GM12874 (cell line): ENCODE data around the gene GPX7.

Source experiments
- TF ChIP-seq, protein P1 (sequence below): IDR thresholded peaks from 2 replicates; pipeline ENCODE4 v1.5.1; 2011; ENCODE audit warnings: low read depth, mild to moderate bottlenecking, control low read depth, low read length, moderate library complexity; ENCODE audit not compliant: insufficient read depth

The GPX7 gene

GRCh38 chr1:52637946-52638345 is 35.8 kb downstream of the GPX7 start:
- TF ChIP-seq, protein P1, sequence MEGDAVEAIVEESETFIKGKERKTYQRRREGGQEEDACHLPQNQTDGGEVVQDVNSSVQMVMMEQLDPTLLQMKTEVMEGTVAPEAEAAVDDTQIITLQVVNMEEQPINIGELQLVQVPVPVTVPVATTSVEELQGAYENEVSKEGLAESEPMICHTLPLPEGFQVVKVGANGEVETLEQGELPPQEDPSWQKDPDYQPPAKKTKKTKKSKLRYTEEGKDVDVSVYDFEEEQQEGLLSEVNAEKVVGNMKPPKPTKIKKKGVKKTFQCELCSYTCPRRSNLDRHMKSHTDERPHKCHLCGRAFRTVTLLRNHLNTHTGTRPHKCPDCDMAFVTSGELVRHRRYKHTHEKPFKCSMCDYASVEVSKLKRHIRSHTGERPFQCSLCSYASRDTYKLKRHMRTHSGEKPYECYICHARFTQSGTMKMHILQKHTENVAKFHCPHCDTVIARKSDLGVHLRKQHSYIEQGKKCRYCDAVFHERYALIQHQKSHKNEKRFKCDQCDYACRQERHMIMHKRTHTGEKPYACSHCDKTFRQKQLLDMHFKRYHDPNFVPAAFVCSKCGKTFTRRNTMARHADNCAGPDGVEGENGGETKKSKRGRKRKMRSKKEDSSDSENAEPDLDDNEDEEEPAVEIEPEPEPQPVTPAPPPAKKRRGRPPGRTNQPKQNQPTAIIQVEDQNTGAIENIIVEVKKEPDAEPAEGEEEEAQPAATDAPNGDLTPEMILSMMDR = no peak

DNA sequence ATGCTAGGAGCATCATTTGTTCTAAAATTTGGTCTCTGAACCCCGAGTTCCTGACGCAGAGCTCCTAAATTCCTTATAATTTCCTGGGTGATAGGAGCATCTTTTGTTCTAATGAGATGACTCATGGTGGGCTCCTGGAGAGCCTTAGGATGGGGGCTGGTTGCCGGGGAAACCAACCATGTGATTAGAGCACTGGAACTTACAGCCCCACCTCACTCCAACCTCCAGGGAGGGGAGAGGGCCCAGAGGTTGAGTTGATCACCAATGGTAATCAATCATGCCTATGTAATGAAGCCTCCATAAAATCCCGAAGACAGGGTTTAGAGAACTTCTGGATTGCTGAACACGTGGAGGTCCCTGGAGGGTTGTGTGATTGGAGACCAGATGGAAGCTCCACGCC is 38.5 kb downstream of the GPX7 start:
- TF ChIP-seq, protein P1 = no peak

GRCh38 chr1:52641307-52641706 is 39.1 kb downstream of the GPX7 start:
- TF ChIP-seq, protein P1 = no peak

DNA sequence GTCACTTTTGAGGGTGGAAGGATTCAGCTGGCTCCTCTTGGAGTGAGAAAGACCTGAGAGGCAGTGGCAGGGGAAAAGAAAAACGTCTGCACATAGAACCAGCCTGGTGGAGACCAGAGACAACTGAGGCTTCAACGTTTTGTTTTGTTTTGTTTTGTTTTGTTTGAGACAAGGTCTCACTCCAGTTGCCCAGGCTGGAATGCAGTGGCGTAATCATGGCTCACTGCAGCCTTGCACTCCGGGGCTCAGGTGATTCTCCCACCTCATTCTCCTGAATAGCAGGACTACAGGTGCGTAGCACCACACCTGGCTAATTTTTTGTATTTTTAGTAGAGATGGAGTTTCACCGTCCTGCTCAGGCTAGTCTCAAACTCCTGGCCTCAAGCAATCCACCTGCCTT is 43.1 kb downstream of the GPX7 start:
- TF ChIP-seq, protein P1 = no peak

- TF ChIP-seq, protein P1 = no peak
Measured at GRCh38 chr1:52651904-52652303, 49.7 kb downstream of the GPX7 start.

DNA sequence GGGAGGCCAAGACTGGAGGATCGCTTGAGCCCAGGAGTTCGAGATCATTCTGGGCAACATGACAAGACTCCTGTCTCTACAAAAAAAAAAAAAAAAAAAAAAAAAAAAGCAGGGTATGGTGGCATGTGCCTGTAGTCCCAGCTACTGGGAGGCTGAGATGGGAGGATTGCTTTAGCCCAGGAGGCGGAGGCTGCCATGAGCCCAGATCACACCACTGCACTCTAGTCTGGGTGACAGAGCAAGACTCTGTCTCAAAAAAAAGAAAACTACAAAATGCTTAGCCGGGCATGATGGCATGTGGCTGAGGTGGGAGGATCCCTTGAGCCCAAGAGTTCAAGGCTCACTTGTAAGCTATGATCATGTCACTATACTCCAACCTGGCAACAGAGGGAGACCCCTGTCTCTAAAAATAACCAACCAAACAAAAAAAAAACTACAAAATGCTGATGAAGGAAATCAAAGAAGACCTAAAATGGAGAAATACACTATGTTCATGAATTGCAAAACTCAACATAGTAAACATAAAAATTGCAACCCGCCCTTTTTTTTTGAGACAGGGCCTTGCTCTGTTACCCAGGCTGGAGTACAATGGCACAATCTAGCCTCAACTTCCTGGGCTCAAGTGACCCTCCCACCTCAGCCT is 51.2 kb downstream of the GPX7 start:
- TF ChIP-seq, protein P1 = no peak

- TF ChIP-seq, protein P1 = no peak
Measured at GRCh38 chr1:52654063-52654462, 51.9 kb downstream of the GPX7 start.
